HEK293 (cell line): ENCODE data around the gene ULBP1.
A peak's percentile ranks its signal among the peaks of the same experiment; 100 is the strongest.

Source experiments
- CTCF ChIA-PET: fragments of 350-600 bp; formaldehyde crosslinking; extraction: SDS; loops from one replicate; lab custom pipeline; 2021; ENCODE audit warnings: antibody characterized with exemption; lab: Yijun Ruan, JAX
- POLR2A ChIA-PET: fragments of 300-600 bp; formaldehyde crosslinking; extraction: SDS; loops from one replicate; lab custom pipeline; 2020; ENCODE audit warnings: antibody characterized with exemption, inconsistent platforms; lab: Yijun Ruan, JAX
- H3K27ac ChIP-seq: fragments of 200-500 bp; sonication (Bioruptor generic); 2 replicates; pipeline ENCODE4 v1.5.1; 2014; ENCODE audit warnings: low read depth, low read length, control low read depth, inconsistent platforms; ENCODE audit errors: extremely low read depth
- H3K36me3 ChIP-seq, 2 experiments: fragments of 200-500 bp in 1 of 2; sonication (Bioruptor generic) in 1 of 2; 1 replicate in 1 of 2; 2 replicates in 1 of 2; pipeline ENCODE4 v1.5.1; 2014 to 2017; ENCODE audit warnings: inconsistent platforms in 2 of 2, low read length in 2 of 2; ENCODE audit not compliant: control insufficient read depth in 2 of 2, insufficient read depth in 1 of 2
- H3K4me1 ChIP-seq: fragments of 200-500 bp; sonication (Bioruptor generic); 2 replicates; pipeline ENCODE4 v1.5.1; 2014; ENCODE audit warnings: mild to moderate bottlenecking, low read length, inconsistent platforms; ENCODE audit not compliant: control insufficient read depth, insufficient read depth
- H3K4me3 ChIP-seq: 2 replicates; pipeline ENCODE4 v1.5.1; 2011; ENCODE audit warnings: low read depth, mild to moderate bottlenecking, control low read depth, low read length, moderate library complexity
- H3K9me3 ChIP-seq: fragments of 200-500 bp; sonication (Bioruptor generic); 2 replicates; pipeline ENCODE4 v1.5.1; 2014; ENCODE audit warnings: low read depth, low read length, inconsistent platforms; ENCODE audit not compliant: control insufficient read depth, insufficient read depth
- BCL11B ChIP-seq: fragments of 450-650 bp; formaldehyde crosslinking; IDR thresholded peaks from 2 replicates; pipeline ENCODE4 v1.5.1; 2016; ENCODE audit warnings: low read depth, missing biosample characterization, missing genetic modification characterization
- GLI2 ChIP-seq: fragments of 450-650 bp; formaldehyde crosslinking; IDR thresholded peaks from 2 replicates; pipeline ENCODE4; 2017; ENCODE audit warnings: missing biosample characterization, missing genetic modification characterization, low read depth, borderline replicate concordance
- GLIS1 ChIP-seq: fragments of 450-650 bp; formaldehyde crosslinking; IDR thresholded peaks from 2 replicates; pipeline ENCODE4 v1.5.1; 2016; ENCODE audit warnings: missing biosample characterization, missing genetic modification characterization
- KLF10 ChIP-seq: fragments of 450-650 bp; IDR thresholded peaks from 2 replicates; pipeline ENCODE4 v1.5.1; 2018; ENCODE audit warnings: missing biosample characterization, mild to moderate bottlenecking, missing genetic modification characterization
- KLF9 ChIP-seq: fragments of 450-650 bp; formaldehyde crosslinking; IDR thresholded peaks from 2 replicates; pipeline ENCODE4 v1.5.1; 2016; ENCODE audit warnings: missing biosample characterization, missing genetic modification characterization, low read depth
- OSR2 ChIP-seq: fragments of 450-650 bp; formaldehyde crosslinking; IDR thresholded peaks from 2 replicates; pipeline ENCODE4 v1.5.1; 2016; ENCODE audit warnings: missing biosample characterization, missing genetic modification characterization
- PATZ1 ChIP-seq: fragments of 450-650 bp; formaldehyde crosslinking; IDR thresholded peaks from 2 replicates; pipeline ENCODE4 v1.5.1; 2016; ENCODE audit warnings: missing biosample characterization, missing genetic modification characterization
- PRDM2 ChIP-seq: fragments of 450-650 bp; formaldehyde crosslinking; IDR thresholded peaks from 2 replicates; pipeline ENCODE4 v1.5.1; 2016; ENCODE audit warnings: missing biosample characterization, missing genetic modification characterization, borderline replicate concordance
- RBAK ChIP-seq: fragments of 450-650 bp; formaldehyde crosslinking; IDR thresholded peaks from 2 replicates; pipeline ENCODE4 v1.5.1; 2016; ENCODE audit warnings: missing biosample characterization, missing genetic modification characterization
- SP3 ChIP-seq: fragments of 450-650 bp; formaldehyde crosslinking; IDR thresholded peaks from 2 replicates; pipeline ENCODE4 v1.5.1; 2016; ENCODE audit warnings: missing biosample characterization, missing genetic modification characterization
- TRIM28 ChIP-seq: IDR thresholded peaks from 2 replicates; pipeline ENCODE4 v1.6.1; 2011; ENCODE audit warnings: low read length, control low read depth, borderline replicate concordance
- ZBTB20 ChIP-seq: fragments of 450-650 bp; formaldehyde crosslinking; IDR thresholded peaks from 2 replicates; pipeline ENCODE4 v1.5.1; 2016; ENCODE audit warnings: missing biosample characterization, missing genetic modification characterization
- ZIC2 ChIP-seq: fragments of 450-650 bp; formaldehyde crosslinking; IDR thresholded peaks from 2 replicates; pipeline ENCODE4 v1.5.1; 2016; ENCODE audit warnings: missing biosample characterization, missing genetic modification characterization
- ZNF2 ChIP-seq: fragments of 450-650 bp; formaldehyde crosslinking; IDR thresholded peaks from 2 replicates; pipeline ENCODE4 v1.5.1; 2016; ENCODE audit warnings: missing biosample characterization, missing genetic modification characterization
- ZNF223 ChIP-seq: fragments of 450-650 bp; formaldehyde crosslinking; IDR thresholded peaks from 2 replicates; pipeline ENCODE4 v1.5.1; 2016; ENCODE audit warnings: missing biosample characterization, missing genetic modification characterization
- ZNF311 ChIP-seq: fragments of 450-650 bp; formaldehyde crosslinking; IDR thresholded peaks from 2 replicates; pipeline ENCODE4 v1.5.1; 2017; ENCODE audit warnings: missing biosample characterization, missing genetic modification characterization, borderline replicate concordance
- ZNF394 ChIP-seq: fragments of 450-650 bp; formaldehyde crosslinking; IDR thresholded peaks from 2 replicates; pipeline ENCODE4 v1.5.1; 2016; ENCODE audit warnings: missing biosample characterization, missing genetic modification characterization, mild to moderate bottlenecking, moderate library complexity, borderline replicate concordance
- ZNF473 ChIP-seq: fragments of 450-650 bp; formaldehyde crosslinking; IDR thresholded peaks from 2 replicates; pipeline ENCODE4 v1.5.1; 2017; ENCODE audit warnings: missing biosample characterization, missing genetic modification characterization
- ZNF548 ChIP-seq: fragments of 450-650 bp; formaldehyde crosslinking; IDR thresholded peaks from 2 replicates; pipeline ENCODE4 v1.5.1; 2016; ENCODE audit warnings: missing biosample characterization, missing genetic modification characterization
- ZNF623 ChIP-seq: fragments of 450-650 bp; formaldehyde crosslinking; IDR thresholded peaks from 2 replicates; pipeline ENCODE4 v1.5.1; 2016; ENCODE audit warnings: missing biosample characterization, missing genetic modification characterization
- ZNF629 ChIP-seq: fragments of 450-650 bp; formaldehyde crosslinking; IDR thresholded peaks from 2 replicates; pipeline ENCODE4 v1.5.1; 2017; ENCODE audit warnings: missing biosample characterization, missing genetic modification characterization
- ZNF692 ChIP-seq: fragments of 450-650 bp; formaldehyde crosslinking; IDR thresholded peaks from 2 replicates; pipeline ENCODE4 v1.5.1; 2016; ENCODE audit warnings: missing biosample characterization, missing genetic modification characterization
- ZNF837 ChIP-seq: fragments of 450-650 bp; formaldehyde crosslinking; IDR thresholded peaks from 2 replicates; pipeline ENCODE4 v1.5.1; 2016; ENCODE audit warnings: missing biosample characterization, missing genetic modification characterization

ULBP1 gene

GRCh38 chr6:149940672-149940982 lies 23.1 kb upstream of the ULBP1 start:
- no peaks in the 10 kb centered on the region for H3K36me3 ChIP-seq
- POLR2A ChIA-PET = interaction anchor here (1.3 kb wide), 1 partner anchor 23 kb away, joined by 4 read pairs; the partner anchor contains the start of gene ULBP1
- CTCF ChIA-PET = interaction anchor here (0.5 to 1.9 kb wide), 10 partner anchors 11 to 1181 kb away, joined by 3 to 8 read pairs (median 4); no protein-coding TSS in a partner anchor
- no peaks in the 10 kb centered on the region for H3K9me3 ChIP-seq
- H3K27ac ChIP-seq = no peak overlapping the region
- no peaks in the 10 kb centered on the region for H3K4me1 ChIP-seq
- no peak overlapping the region for H3K4me3 ChIP-seq
- no peak for TF ChIP-seq ZNF473 (tag by site-specific recombination)
- no peak for TF ChIP-seq RBAK (tag by site-specific recombination)
- TF ChIP-seq ZNF311 (tag by site-specific recombination) = no peak
- no peak for TF ChIP-seq ZBTB20 (tag by site-specific recombination)
- TF ChIP-seq ZNF223 = no peak
- no peak for TF ChIP-seq ZNF623
- no peak for TF ChIP-seq TRIM28

GRCh38 chr6:149941583-149942460 lies 21.9 kb upstream of the ULBP1 start, which contains the start of gene ULBP2:
TSS of gene ULBP2 (plus strand) at chr6:149942014. CDS start at chr6:149942073, 59 bp downstream.
- Histone ChIP-seq H3K4me1 (no peaks in the 10 kb centered on the region), H3K9me3 (no peaks in the 10 kb centered on the region), H3K4me3 (peak within 1 kb of the TSS; percentile 69), H3K36me3 (peaks cover 0 to 6% of the 10 kb centered on the region in 2 experiments; a peak in 1 of 3 replicates), H3K27ac (peak within 1 kb of the TSS; percentile 60; the same call in 1 of the 2 replicates)
- ChIA-PET POLR2A (interaction anchor here (1.3 kb wide), 1 partner anchor 22 kb away, joined by 4 read pairs; the partner anchor contains the start of gene ULBP1), CTCF (interaction anchor here (1.9 kb wide), 1 partner anchor 75 kb away, joined by 8 read pairs; no protein-coding TSS in a partner anchor)
- TF ChIP-seq GLI2 (tag by site-specific recombination) (no peak), GLIS1 (peak; percentile 14; the same call in 1 of the 2 replicates), PRDM2 (no peak), ZNF837 (tag by site-specific recombination) (no peak), KLF9 (tag by site-specific recombination) (peak; percentile 87), KLF10 (peak; percentile 84), PATZ1 (tag by site-specific recombination) (peak; percentile 90), ZNF548 (tag by site-specific recombination) (no peak), ZNF394 (tag by site-specific recombination) (peak; percentile 20; the same call in 1 of the 2 replicates), ZNF2 (tag by site-specific recombination) (0 out of 2 replicates have a peak, but pooled peaks have one; percentile 12), ZNF692 (0 out of 2 replicates have a peak, but pooled peaks have one; percentile 14), ZIC2 (tag by site-specific recombination) (peak; percentile 53), SP3 (tag by site-specific recombination) (peak; percentile 87), OSR2 (tag by site-specific recombination) (peak; percentile 63), ZNF629 (peak; percentile 94), BCL11B (tag by site-specific recombination) (no peak)
